Psoas muscle (tissue), 8 donors: ENCODE results near the gene CCDC187. TPM values are rescaled to one million over a fixed set of nuclear protein-coding genes. Genes with fewer than 3 reads are reported as not detected.
A peak's percentile ranks its signal among the peaks of the same experiment; 100 is the strongest.

Source experiments
- ATAC-seq, 4 donors: fragments of 200-7000 bp; cut with Tn5 transposase; one replicate each; pipeline ENCODE4 v1.9.1; 2020; ENCODE audit warnings: moderate library complexity in 3 of 4, mild to moderate bottlenecking in 2 of 4
- DNase-seq, 2 donors: peaks; one replicate each; pipeline ENCODE4 v3.0.0-alpha.2; 2020
- H3K27ac ChIP-seq: fragments of 200-600 bp; one replicate; pipeline ENCODE4 v1.8.0; 2022
- H3K27me3 ChIP-seq, 3 donors: fragments of 200-600 bp in 1 of 3; one replicate each; pipeline versions ENCODE4 v1.6.1 to v1.8.0; 2013 to 2022; ENCODE audit warnings: low read length in 2 of 3, mild to moderate bottlenecking in 2 of 3, moderate library complexity in 1 of 3; ENCODE audit not compliant: insufficient read depth in 3 of 3
- H3K36me3 ChIP-seq, 2 donors: fragments of 200-600 bp in 1 of 2; one replicate each; pipeline versions ENCODE4 v1.6.1 to v1.8.0; 2013 to 2022; ENCODE audit warnings: low read depth in 1 of 2, mild to moderate bottlenecking in 1 of 2, moderate library complexity in 1 of 2; ENCODE audit not compliant: insufficient read depth in 1 of 2
- H3K4me1 ChIP-seq: fragments of 200-600 bp; one replicate; pipeline ENCODE4 v1.8.0; 2022
- H3K4me3 ChIP-seq: fragments of 200-600 bp; one replicate; pipeline ENCODE4 v1.8.0; 2022; ENCODE audit warnings: mild to moderate bottlenecking
- H3K9me3 ChIP-seq: fragments of 200-600 bp; one replicate; pipeline ENCODE4 v1.8.0; 2022
- CTCF ChIP-seq: fragments of 200-600 bp; IDR thresholded peaks from one replicate; pipeline ENCODE4 v1.8.0; 2022; ENCODE audit warnings: antibody characterized with exemption
- WGBS, 3 donors: extraction: QIAGEN DNeasy Blood & Tissue Kit; methylation state at CpG; one replicate each; pipeline versions ENCODE4 v1.1.6 to v1.1.7; 2013; 5-methylcytosine and 5-hydroxymethylcytosine counted together
- intact Hi-C, 2 donors: fragments of 100-400 bp; cut with DNase I; formaldehyde crosslinking; loops; one replicate each; pipeline versions ENCODE4 v1.11.0 to v1.14.2; 2022
- polyA plus RNA-seq, 3 donors: library from polyadenylated mRNA; stranded (reverse); fragments of 200-250 nt; gene quantifications; one replicate each; pipeline ENCODE4 v1.2.3, GENCODE V29; 2013
- total RNA-seq, 4 donors: library from RNA; stranded (reverse); fragmentation: NEBNext Ultra II Directional in 2 of 4; extraction: Animal tissue kit (Norgen Biotek cat#: 25700) in 2 of 4; gene quantifications; one replicate each; pipeline versions ENCODE4 v1.2.1 to v1.2.4, GENCODE V29; 2021 to 2023
- donor health status: healthy with polysubstance abuse.
- donor health status: DM: no; HTN: no; CAD: no; lungs with moderate emphysema.
- donor health status: Bipolar disorder and iron deficiency.
- donor health status: healthy.
- donor health status: DM: yes; HTN: yes; CAD: no.
- donor health status: DM: no; HTN: no; CAD: no.
- donor health status: DM: no; HTN: no; CAD: no.
- donor health status: DM: yes; HTN: yes; CAD: no.

Gene CCDC187
- total and polyA plus RNA-seq, 7 donors, result not detected

DNA sequence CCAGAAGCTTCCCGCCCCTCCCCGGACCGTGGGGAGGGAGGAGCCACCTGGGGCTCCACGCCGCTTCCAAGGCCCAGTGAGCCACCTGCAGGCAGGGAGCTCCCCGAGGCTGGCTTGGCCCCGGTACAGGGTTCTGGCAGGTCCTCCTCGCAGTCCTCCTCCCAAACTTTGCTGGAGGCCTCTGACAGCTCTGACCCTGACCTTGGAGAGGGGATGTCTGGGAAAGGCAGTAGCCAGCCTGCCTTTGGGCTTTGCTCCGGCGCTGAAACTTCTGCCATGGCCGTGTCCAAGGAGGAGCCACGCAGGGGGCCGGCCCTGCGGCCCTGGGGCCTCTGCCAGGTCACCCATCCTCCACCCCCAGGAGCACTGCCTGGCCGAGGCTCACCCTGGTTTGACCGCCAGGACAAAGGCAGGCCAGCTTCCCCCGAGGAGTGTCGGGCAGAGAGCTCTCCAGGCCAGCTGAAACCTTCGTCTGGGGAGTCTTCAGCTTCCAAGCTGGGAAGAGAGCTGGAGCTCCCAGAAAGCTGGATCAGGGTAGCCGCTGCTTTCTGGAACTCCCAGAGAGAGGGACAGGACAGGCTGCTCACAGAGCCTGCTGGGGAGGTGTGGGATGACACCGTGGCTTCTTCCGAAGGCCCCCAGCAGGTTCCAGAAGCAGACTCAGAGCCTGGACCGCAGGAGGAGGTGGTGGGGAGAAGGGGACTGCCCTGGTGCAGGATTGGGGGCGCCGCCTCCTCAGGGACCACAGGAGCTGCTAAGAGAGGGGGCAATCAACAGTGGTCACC is 49.3 kb downstream of the CCDC187 start:
- TF ChIP-seq CTCF, result no peak
- Histone ChIP-seq H3K36me3 (no peaks in the 10 kb centered on the region), H3K27ac (no peak overlapping the region), H3K9me3 (no peaks in the 10 kb centered on the region), H3K4me1 (no peaks in the 10 kb centered on the region), H3K4me3 (no peak overlapping the region), H3K27me3 (peaks cover 0 to 46% (median 17%) of the 10 kb centered on the region in 3 donors)
- ATAC-seq, result peak in 3 of 4 donors; percentile 30 to 48 (median 37)
- 38 to 40% (median 39%) methylated on average over 24 to 25 of the region's 25 CpGs for WGBS, 3 donors
- intact Hi-C loops, result no loop called here
- DNase-seq, result peak; percentile 36 to 70

DNA sequence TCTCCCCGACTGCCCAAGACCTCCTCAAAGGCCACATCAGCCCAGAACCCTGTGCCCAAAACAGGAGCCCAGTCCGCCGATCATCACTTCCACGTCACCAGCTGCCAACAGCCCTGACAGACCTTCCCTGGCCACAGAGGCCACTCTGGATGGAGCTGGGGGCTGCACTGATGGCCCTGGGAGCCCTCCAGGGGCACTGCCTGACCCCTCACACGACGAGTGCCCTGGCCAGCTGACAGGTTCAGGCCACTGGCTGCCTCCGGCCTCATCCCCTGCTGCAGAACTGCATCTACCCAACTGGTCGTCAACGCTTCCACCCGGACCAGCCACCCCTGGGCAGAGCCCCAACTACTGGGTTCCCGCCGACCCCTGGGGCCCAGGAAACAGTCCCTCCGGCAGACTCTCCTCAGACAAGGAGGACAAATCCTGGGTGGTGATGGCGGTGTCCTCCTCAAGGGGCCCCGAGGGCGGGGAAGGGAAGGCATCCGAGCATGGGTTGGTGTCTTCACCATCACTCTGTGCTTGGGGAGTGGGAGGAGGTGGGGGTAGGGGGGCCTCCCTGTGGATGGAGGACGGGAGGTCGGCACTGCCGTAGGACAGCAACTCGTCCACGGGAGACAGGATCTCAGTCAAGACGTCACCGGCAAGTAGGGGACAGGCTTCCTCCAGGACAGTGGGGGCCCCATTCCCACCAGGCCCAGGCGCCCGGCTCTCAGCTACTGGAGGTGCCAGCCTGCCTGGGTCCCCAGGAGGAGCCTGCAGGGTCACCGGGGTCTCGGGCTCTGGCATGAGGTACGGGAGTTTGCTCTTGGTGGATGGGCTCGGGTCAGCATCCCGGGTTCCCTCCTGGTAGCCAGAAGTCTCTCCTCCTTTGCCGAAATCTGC is 50.4 kb downstream of the CCDC187 start:
- TF ChIP-seq CTCF, result no peak
- WGBS, 3 donors, result 85% methylated on average over 26 to 32 of the region's 32 CpGs
- DNase-seq (no peak), ATAC-seq (no peak)
- Histone ChIP-seq H3K9me3 (no peaks in the 10 kb centered on the region), H3K27me3 (peaks cover 0 to 44% (median 13%) of the 10 kb centered on the region in 3 donors), H3K36me3 (no peaks in the 10 kb centered on the region), H3K4me1 (no peaks in the 10 kb centered on the region), H3K27ac (no peak overlapping the region), H3K4me3 (no peak overlapping the region)
- intact Hi-C loops, result no loop called here

DNA sequence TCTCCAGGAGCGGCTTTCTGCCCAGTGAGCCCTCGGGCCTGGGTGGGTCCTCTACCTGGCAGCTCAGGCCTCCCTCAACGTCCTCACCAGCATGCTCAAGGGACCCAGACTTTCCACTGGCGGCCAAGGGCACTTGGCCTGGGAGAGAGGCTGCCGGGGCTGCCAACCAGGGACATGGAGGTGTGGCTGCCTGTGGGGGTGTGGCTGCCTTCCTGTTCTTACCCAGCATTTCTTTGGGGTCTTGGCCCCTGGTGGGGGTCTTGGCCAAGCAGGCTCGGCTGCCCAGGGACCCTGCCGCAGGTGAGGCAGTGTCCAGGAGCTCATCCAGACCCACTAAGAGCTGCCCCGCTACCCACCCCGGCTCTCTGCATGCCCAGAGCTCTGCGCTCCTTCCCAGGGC is 51.0 kb downstream of the CCDC187 start:
- intact Hi-C loops, result no loop called here
- no peak for TF ChIP-seq CTCF
- ATAC-seq (no peak), DNase-seq (no peak)
- H3K27ac ChIP-seq, result no peak overlapping the region
- H3K9me3 ChIP-seq, result no peaks in the 10 kb centered on the region
- no peak overlapping the region for H3K4me3 ChIP-seq
- WGBS, 3 donors, result 83 to 84% (median 83%) methylated on average over 10 of the region's 10 CpGs
- no peaks in the 10 kb centered on the region for H3K4me1 ChIP-seq
- H3K27me3 ChIP-seq, result peaks cover 0 to 37% (median 11%) of the 10 kb centered on the region in 3 donors
- H3K36me3 ChIP-seq, result no peaks in the 10 kb centered on the region

- WGBS, 3 donors, result 83 to 85% (median 85%) methylated on average over 22 to 29 of the region's 29 CpGs
These were observed 51.6 kb downstream of the CCDC187 start for GRCh38 chr9:136252281-136252680.

More at GRCh38 chr9:136252281-136252680, 51.6 kb downstream of the CCDC187 start:
- H3K27ac ChIP-seq, result no peak overlapping the region
- H3K9me3 ChIP-seq, result no peaks in the 10 kb centered on the region
- H3K4me3 ChIP-seq, result no peak overlapping the region
- H3K27me3 ChIP-seq, result peaks cover 0 to 33% (median 11%) of the 10 kb centered on the region in 3 donors
- intact Hi-C loops, result no loop called here
- H3K36me3 ChIP-seq, result no peaks in the 10 kb centered on the region
- H3K4me1 ChIP-seq, result no peaks in the 10 kb centered on the region
- TF ChIP-seq CTCF, result no peak
- no peak for DNase-seq
- no peak for ATAC-seq
